ENCODE measurements around the gene ABHD14A. TPM values are rescaled to one million over a fixed set of nuclear protein-coding genes. Genes with fewer than 3 reads are reported as not detected.

ABHD14A gene
- polyA plus RNA-seq, 1 of the 3 experiments (the other 2 are of a cell fraction), result 31.5 TPM

DNA sequence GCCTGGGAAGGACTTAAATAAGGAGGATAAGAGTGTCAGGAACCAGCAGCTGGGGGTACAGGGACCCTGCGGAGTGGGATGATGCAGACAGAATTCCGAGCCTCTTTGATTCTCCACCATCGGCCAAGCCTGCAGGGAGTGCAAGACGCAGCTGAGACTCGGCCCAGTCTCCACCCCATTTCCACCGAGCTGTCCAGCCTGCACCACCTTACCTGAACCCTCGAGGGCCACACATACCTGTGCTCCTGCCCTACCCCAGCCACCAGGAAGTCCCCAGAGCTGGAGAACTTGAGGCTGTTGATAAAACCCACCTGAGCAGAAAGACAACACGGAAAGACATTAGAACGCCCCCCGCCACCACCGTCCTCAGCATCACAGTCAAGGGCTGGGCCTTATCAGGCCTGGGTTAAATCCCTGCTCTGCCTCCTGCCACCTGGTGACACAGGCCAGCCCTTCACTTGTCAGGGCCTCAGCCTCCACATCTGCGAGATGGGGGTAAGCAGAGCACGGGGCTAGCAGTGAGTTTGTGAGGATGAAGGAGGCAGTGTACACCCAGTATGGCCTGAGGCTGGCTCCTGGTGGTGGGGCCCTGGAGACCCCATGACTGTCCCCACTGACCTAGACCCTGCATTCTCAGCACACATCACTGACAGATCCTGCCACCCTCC lies 41.3 kb upstream of the ABHD14A start:
- no peaks in the 10 kb centered on the region for H3K9me2 ChIP-seq
- no peaks in the 10 kb centered on the region for H3K9me3 ChIP-seq
- TF ChIP-seq, protein P1, sequence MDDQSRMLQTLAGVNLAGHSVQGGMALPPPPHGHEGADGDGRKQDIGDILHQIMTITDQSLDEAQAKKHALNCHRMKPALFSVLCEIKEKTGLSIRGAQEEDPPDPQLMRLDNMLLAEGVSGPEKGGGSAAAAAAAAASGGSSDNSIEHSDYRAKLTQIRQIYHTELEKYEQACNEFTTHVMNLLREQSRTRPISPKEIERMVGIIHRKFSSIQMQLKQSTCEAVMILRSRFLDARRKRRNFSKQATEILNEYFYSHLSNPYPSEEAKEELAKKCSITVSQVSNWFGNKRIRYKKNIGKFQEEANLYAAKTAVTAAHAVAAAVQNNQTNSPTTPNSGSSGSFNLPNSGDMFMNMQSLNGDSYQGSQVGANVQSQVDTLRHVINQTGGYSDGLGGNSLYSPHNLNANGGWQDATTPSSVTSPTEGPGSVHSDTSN (IDR thresholded peaks at IDR 0.05), result no peak
- TF ChIP-seq MEF2A (IDR thresholded peaks at IDR 0.05; ENCODE audit: borderline replicate concordance, low read depth) (no peak), ELF1 (IDR thresholded peaks at IDR 0.05) (no peak), EP300 (IDR thresholded peaks at IDR 0.05; ENCODE audit: borderline replicate concordance in 1 of 2, low read depth in 1 of 2, low read length in 1 of 2) (no peak), FOXJ3 (CRISPR knock-in tag; IDR thresholded peaks at IDR 0.05) (no peak), RFX5 (IDR thresholded peaks at IDR 0.05; ENCODE audit: low read length) (no peak), POLR2AphosphoS5 (IDR thresholded peaks at IDR 0.05; ENCODE audit: low read depth, low read length) (no peak), GABPA (IDR thresholded peaks at IDR 0.05; ENCODE audit: low read depth) (no peak), RAD21 (IDR thresholded peaks at IDR 0.05; ENCODE audit: low read length) (no peak), GATA2 (CRISPR knock-in tag; IDR thresholded peaks at IDR 0.05) (no peak), NFIC (IDR thresholded peaks at IDR 0.05; ENCODE audit: borderline replicate concordance) (no peak), FOSL2 (IDR thresholded peaks at IDR 0.05; ENCODE audit: borderline replicate concordance, low read depth) (no peak), SMC3 (IDR thresholded peaks at IDR 0.05; ENCODE audit: low read depth, low read length) (no peak)
- TF ChIP-seq, protein P2, sequence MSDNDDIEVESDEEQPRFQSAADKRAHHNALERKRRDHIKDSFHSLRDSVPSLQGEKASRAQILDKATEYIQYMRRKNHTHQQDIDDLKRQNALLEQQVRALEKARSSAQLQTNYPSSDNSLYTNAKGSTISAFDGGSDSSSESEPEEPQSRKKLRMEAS (IDR thresholded peaks at IDR 0.05; ENCODE audit: low read depth), result no peak
- TF ChIP-seq, protein P3, sequence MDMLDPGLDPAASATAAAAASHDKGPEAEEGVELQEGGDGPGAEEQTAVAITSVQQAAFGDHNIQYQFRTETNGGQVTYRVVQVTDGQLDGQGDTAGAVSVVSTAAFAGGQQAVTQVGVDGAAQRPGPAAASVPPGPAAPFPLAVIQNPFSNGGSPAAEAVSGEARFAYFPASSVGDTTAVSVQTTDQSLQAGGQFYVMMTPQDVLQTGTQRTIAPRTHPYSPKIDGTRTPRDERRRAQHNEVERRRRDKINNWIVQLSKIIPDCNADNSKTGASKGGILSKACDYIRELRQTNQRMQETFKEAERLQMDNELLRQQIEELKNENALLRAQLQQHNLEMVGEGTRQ (IDR thresholded peaks at IDR 0.05; ENCODE audit: borderline replicate concordance, low read depth, low read length), result no peak
- TF ChIP-seq, protein P4, sequence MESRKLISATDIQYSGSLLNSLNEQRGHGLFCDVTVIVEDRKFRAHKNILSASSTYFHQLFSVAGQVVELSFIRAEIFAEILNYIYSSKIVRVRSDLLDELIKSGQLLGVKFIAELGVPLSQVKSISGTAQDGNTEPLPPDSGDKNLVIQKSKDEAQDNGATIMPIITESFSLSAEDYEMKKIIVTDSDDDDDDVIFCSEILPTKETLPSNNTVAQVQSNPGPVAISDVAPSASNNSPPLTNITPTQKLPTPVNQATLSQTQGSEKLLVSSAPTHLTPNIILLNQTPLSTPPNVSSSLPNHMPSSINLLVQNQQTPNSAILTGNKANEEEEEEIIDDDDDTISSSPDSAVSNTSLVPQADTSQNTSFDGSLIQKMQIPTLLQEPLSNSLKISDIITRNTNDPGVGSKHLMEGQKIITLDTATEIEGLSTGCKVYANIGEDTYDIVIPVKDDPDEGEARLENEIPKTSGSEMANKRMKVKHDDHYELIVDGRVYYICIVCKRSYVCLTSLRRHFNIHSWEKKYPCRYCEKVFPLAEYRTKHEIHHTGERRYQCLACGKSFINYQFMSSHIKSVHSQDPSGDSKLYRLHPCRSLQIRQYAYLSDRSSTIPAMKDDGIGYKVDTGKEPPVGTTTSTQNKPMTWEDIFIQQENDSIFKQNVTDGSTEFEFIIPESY (IDR thresholded peaks at IDR 0.05; ENCODE audit: borderline replicate concordance, low read depth), result no peak
- TF ChIP-seq, protein P5, sequence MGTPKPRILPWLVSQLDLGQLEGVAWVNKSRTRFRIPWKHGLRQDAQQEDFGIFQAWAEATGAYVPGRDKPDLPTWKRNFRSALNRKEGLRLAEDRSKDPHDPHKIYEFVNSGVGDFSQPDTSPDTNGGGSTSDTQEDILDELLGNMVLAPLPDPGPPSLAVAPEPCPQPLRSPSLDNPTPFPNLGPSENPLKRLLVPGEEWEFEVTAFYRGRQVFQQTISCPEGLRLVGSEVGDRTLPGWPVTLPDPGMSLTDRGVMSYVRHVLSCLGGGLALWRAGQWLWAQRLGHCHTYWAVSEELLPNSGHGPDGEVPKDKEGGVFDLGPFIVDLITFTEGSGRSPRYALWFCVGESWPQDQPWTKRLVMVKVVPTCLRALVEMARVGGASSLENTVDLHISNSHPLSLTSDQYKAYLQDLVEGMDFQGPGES (IDR thresholded peaks at IDR 0.05; ENCODE audit: low read depth, low read length), result no peak
- TF ChIP-seq, protein P6, sequence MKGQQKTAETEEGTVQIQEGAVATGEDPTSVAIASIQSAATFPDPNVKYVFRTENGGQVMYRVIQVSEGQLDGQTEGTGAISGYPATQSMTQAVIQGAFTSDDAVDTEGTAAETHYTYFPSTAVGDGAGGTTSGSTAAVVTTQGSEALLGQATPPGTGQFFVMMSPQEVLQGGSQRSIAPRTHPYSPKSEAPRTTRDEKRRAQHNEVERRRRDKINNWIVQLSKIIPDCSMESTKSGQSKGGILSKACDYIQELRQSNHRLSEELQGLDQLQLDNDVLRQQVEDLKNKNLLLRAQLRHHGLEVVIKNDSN (IDR thresholded peaks at IDR 0.05; ENCODE audit: borderline replicate concordance, low read depth), result no peak
- H3F3A ChIP-seq (replicated peaks; ENCODE audit: insufficient read depth), result no peaks in the 10 kb centered on the region
- H3K27me3 ChIP-seq (ENCODE audit: insufficient read depth), result no peaks in the 10 kb centered on the region
- ChIA-PET CTCF (interaction anchor here (0.8 to 1.6 kb wide), 2 partner anchors 8 to 50 kb away, joined by 3 to 6 read pairs; partner anchors contain the start of genes ACY1, PARP3 and RRP9), POLR2A (interaction anchor here (0.8 kb wide), 1 partner anchor 35 kb away, joined by 3 read pairs; no protein-coding TSS in a partner anchor)
- H2AFZ ChIP-seq (ENCODE audit: low read depth), result no peak overlapping the region
- no peak for DNase-seq
- H3K4me2 ChIP-seq, result no peak overlapping the region
- 95% methylated on average over 13 of the region's 13 CpGs for WGBS (ENCODE audit: low lambda C conversion rate)
- H3K9ac ChIP-seq, result no peak overlapping the region
- no peak overlapping the region for H3K27ac ChIP-seq (ENCODE audit: low read depth in 2 of 2, low read length in 1 of 2)
- peaks cover 0 to 53% of the 10 kb centered on the region in 2 experiments for H3K36me3 ChIP-seq (replicated peaks in 1 of 2; ENCODE audit: control insufficient read depth in 1 of 2, insufficient read depth in 2 of 2, low read length in 1 of 2)
- H4K20me1 ChIP-seq (ENCODE audit: insufficient read depth), result no peaks in the 10 kb centered on the region
- H3K4me3 ChIP-seq (ENCODE audit: low read depth in 2 of 2, low read length in 1 of 2), result no peak overlapping the region
- peaks cover 2% of the 10 kb centered on the region for H3K79me2 ChIP-seq (ENCODE audit: insufficient read depth)
- no peaks in the 10 kb centered on the region for H3K4me1 ChIP-seq (ENCODE audit: control insufficient read depth in 1 of 2, insufficient read depth in 2 of 2, low read depth in 1 of 2, low read length in 1 of 2)

Measured in SK-N-SH (cell line).